Cerebellar cortex (tissue), 1 donor: Measurements from ENCODE around the gene TRAPPC8.
"Not testable (repeated sequence)": the region's sequence is repeated elsewhere in the genome, so short reads cannot be mapped to it uniquely, and the experiment has no call there.

Experiments
- DNase-seq: peaks from one replicate; pipeline ENCODE4 v3.0.0-alpha.2; 2015; ENCODE audit warnings: low spot score

The TRAPPC8 gene

DNA sequence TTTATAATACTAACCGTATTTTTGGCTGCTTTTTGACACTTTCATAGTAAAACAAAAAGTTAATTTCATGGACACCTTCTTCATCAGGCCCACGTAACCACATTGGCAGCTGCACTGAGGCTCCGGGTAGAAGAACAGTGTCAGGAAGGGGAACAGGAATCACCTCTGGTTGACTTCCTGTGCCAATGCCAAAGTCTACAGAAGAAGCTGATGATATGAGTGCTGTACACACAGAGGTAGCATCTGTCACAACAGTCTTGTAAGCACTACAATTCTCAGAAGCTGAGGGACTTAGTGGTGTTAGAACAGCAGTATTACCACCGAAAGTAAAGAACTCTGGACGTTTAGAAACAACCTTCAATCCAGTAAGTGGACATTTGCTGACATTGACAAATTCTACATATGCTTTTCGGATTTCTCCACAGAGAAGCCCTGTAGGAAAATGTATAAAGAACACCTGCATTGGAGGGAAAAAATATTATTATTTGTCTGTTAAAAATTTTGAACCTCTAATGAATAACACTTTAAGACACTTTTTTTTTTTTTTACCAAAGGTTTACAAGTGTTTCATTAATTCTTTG is 85.3 kb downstream of the TRAPPC8 start:
- no peak for DNase-seq

DNA sequence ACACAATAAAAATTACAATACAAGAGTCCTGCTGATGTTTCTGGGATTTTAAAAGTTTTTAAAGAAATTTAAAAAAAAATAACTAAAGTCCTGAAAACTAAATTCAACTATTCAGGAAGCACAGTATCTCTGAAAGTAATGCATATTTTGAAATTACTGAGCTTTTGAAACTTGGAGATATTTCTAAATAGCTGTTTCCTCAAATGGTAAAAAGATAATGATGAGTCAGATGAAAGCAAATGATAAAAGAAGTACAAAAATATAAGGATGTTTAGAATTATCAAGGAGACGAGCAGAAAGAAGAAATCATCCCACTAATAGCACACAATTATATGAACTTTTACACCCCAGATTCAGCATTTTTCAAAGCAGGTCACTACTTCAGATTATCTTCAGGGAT is 92.1 kb downstream of the TRAPPC8 start:
- DNase-seq, result no peak

DNA sequence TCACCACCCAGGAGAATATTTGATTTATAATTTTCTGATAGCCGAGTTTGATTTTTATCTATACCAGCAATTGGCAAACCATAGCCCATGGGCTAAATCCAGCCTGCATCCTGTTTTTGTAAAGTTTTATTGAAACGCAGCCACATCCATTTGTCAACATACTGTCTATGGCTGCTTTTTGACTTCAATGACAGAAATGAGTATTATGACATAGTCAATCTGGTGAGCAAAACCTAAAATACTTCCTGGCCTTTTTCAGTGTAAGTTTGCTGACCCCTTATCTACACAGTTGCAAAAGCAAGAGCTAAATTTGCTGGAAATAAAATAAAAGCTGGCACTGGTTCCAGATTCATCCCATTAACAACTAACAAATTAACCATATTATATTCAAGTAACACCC is 102.4 kb downstream of the TRAPPC8 start:
- no peak for DNase-seq

DNA sequence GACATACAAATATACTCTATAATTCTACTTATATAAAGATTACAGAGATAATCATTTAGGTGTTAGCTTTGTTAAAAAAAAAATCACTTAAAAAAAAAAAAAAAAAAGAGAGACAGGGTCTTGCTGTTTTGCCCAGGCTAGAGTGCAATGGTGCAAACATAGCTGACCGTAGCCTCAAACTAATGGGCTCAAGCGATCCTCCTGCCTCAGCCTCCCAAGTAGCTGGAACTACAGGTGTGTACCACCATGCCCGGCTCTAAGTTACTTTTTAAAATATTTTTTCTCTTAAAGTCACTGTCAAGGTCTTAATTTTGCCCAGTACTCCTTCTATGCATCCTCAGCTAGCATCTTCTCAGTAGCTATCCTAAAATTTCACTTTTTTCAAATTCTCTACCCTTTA is 105.0 kb downstream of the TRAPPC8 start:
- DNase-seq, result no peak

DNA sequence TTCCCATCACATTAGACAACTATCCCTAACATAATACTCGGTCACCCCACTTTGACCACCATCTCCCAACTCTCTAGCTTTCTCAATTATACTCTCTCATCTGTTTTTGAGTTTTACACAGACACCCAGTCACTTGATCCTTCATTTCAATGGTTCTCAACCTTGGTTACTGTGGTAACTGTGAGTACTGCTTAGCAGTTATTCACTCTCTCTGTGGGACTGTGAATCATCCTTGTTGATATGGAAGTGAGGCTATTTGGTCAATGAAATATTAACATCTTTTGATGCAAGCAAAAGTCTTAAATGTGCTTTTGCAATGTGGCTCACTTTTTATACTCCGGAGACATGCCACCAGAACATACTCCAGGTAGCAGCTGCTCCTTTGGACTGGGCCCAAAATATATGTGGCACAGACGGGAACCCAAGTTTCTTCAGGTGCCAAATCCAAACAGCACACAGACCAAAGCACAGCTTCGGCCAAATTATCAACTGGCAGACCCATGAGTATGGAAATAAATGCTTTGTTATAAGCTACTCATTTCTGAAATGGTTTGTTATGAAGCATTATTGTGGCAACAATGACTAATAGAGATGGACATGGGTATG is 107.3 kb downstream of the TRAPPC8 start:
- DNase-seq, result peak; percentile 84

DNA sequence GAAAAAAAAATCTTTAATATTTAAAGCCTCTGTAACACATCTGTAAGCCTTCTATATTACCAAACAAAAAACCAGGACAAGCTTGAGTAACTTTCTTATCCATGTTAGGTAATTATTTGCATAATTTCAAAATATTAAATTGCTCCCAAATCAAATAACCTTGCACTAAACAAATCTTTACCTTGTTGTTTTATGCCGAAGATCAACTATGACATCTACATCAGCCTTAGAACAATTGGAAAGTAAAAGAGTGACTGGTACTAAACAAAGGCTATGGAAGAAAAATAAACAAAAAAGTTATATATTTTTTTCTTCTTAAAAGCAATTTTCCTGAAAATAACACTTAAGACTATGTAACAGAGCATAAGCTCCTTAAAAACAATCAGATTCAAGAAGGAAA is 111.0 kb downstream of the TRAPPC8 start:
- DNase-seq, result no peak

DNA sequence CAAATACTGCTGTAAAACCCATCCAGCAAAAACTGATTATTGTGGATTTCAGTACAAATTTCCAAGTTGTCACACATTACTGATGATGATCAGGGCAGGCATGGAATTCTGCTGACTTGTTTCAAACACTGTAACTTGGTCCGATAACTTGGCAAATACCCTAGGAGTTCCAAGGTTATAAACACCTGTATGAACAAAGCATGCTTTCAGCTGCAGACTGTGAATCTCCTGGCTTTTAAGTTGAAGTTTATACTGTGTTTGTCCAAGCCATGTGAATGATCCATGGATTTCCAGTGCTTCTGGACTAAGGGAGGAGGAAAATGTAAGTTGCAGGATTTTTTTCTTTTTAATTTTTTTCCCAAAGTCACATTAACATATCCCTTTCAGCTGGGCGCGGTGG is 112.2 kb downstream of the TRAPPC8 start:
- no peak for DNase-seq

DNA sequence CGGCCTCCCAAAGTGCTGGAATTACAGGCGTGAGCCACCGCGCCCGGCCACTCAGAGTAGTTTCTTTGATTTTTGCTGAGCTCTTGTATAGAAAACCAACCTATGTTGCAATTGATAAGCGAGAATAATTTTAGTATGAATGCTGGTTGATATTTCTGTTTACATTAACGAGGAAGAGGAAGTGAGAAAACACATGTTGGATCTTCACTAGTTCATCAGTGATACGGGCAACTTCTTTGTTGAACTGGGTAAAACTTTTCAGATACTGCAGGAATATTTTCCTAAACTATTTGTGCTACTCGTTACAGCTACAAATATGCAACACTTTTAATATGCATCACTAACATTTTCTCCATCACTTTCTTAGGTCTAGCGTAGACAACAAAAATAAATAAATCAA is 114.3 kb downstream of the TRAPPC8 start:
- no peak for DNase-seq

DNA sequence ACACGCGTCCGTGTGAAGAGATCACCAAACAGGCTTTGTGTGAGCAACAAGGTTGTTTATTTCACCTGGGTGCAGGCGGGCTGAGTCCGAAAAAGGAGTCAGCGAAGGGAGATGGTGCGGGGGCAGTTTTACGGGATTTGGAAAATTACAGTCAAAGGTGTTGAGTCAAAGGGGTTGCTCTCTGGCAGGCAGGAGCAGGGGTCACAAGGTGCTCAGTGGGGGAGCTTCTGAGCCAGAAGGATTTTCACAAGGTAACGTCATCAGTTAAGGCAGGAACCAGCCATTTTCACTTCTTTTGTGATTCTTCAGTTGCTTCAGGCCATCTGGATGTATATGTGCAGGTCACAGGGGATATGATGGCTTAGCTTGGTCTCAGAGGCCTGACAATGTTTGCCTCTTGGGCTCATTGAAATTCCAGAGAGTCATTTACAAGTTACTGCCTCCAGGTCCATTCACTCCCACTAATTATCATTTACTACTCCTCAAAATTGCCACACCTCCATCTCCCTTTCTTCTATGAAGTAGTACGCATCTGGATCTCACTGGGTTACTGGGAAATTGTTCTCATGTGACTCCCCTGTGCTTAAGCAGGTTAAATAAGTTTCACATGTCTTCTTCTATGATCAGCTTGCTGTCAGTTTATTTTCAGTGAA is 116.1 kb downstream of the TRAPPC8 start:
- not testable (repeated sequence) for DNase-seq

DNA sequence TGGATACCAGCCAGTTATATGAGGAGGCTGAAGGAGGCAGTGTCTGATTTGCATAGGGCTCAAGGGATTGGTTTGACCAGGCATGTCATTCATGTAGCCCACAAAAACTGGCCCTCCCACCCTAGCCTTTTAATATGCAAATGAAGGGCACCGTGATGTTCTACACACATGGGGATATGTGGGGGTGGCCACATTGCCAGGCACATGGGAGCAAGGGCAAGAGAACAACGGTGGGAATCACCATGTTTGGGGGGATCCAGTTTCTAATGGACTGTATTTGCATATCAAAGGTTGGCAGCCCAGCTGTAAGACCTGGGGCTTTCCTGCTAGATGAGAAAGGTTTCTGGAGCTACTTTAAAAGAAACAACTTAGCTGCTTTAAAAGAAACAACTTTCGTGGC is 117.2 kb downstream of the TRAPPC8 start:
- DNase-seq, result no peak

DNA sequence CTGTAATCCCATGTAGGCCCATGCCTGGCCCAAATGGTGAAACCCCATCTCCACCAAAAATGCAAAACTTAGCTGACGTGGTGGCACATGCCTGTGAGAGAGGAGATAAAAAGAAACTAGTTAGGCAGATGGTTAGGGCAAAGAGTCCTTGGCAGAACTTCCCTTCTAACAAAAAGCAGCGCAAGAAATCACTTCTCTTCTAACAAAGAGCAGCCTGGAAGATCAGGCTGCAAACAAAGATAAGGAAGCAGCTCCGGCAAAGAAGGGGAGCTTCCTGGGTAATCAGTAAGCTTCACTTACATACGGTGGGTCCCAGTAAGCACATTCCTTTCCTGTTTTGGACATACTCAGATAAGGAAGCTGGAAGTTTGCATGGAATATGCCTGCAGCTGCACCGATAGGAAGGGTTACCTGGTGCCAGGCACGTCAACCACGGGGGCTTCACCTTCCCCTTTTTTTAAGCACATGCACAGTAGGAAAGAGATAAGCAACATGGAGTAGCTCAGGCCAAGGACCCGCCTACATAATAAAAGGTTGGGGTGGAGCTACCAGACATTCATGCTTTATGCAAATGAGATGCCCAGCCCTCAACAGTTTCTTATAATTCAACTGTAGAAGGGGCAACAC is 121.3 kb downstream of the TRAPPC8 start:
- DNase-seq, result no peak

DNA sequence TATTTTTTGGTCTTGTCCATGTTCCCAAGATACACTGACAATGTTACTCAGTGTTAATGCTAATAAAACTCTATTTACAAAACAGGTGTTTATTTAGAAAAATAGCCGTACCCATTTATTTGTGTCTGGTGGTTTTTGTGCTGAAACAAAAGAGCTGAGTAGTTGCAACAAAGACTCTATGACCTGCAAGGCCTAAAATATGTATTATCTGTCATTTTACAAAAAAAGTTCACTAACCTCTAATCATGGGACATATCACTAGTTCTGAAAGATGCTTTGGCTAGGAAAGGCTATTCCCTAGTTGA is 123.1 kb downstream of the TRAPPC8 start:
- no peak for DNase-seq

DNA sequence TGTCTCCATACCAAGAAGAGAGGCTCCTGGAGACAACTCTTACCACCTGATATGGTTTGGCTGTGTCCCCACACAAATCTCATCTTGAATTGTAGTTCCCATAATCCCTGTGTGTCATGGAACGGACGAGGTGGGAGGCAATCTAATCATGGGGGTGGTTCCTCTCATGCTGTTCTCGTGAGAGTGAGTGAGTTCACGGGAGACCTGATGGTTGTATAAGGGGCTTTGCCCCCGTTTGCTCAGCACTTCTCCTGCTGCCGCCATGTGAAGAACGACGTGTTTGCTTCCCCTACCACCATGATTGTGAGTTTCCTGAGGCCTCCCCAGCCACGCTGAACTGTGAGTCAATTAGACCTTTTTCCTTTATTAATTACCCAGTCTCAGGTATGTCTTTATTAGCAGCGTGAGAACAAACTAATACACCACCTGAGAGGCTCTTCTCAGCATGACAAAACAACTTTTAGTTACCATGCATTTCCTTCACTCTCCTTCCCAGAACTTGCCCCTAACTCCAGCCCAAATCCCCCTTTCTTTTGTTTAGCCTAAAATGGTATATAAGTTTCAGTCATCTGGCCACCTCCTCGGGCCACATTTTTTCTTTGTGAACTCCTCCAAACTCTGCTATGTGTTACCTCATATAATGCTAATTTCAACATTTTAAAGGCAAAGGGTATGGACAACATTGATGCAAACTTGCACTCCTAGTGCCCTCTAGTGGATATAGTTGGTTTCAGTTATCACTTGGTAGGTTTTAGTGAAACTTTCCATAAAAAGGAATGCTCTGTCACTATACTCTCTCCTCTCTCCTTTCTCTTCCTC is 123.6 kb downstream of the TRAPPC8 start:
- peak; percentile 51 for DNase-seq

DNA sequence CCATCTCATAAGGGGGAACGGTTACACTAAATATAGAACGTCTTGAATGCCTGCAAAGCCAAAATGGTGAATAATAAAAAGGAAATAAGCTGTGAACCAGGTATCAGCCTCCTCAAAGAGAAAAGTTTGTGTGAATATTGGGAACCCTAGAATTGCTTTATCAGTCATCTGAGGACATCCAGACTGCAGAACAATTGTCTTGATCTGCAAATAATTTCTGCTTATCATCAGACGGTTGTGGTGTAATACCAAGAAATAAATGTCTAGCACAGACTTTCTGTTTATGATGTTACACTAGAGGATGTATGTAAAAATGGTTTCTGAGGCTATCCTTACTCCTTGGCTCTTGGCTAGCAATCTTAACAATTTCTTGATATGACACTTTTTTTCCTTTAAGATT is 128.8 kb downstream of the TRAPPC8 start:
- DNase-seq, result no peak

DNA sequence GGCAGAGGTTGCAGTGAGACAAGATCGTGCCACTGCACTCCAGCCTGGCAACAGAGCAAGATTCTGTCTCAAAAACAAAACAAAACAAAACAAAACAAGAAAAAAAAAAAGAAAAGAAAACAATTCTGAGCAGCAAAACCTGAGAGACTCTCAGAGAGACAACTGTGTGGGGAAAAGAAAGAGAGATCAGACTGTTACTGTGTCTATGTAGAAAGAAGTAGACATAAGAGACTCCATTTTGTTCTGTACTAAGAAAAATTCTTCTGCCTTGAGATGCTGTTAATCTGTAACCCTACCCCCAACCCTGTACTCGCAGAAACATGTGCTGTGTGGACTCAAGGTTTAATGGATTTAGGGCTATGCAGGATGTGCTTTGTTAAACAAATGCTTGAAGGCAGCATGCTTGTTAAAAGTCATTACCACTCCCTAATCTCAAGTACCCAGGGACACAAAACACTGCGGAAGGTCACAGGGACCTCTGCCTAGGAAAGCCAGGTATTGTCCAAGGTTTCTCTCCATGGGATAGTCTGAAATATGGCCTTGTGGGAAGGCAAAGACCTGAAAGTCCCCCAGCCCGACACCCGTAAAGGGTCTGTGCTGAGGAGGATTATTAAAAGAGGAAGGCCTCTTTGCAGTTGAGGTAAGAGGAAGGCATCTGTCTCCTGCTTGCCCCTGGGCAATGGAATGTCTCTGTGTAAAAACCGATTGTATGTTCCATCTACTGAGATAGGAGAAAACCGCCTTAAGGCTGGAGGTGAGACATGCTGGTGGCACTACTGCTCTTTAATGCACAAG is 132.4 kb downstream of the TRAPPC8 start:
- not testable (repeated sequence) for DNase-seq

DNA sequence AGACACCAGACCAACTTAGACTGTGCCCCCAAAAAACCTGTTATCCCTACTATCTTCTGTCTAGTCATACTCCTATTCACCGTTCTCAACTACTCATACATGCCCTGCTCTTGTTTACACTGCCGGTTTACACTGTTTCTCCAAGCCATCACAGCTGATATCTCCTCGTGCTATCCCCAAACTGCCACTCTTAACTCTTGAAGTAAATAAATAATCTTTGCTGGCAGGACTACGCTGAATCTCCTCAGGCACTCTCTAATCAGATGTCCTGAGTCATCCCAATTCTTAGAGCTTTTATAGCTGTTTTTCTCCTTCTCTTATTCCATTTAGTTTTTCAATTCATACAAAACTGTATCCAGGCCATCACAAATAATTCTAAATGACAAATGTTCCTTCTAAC is 133.9 kb downstream of the TRAPPC8 start:
- DNase-seq, result not testable (repeated sequence)

DNA sequence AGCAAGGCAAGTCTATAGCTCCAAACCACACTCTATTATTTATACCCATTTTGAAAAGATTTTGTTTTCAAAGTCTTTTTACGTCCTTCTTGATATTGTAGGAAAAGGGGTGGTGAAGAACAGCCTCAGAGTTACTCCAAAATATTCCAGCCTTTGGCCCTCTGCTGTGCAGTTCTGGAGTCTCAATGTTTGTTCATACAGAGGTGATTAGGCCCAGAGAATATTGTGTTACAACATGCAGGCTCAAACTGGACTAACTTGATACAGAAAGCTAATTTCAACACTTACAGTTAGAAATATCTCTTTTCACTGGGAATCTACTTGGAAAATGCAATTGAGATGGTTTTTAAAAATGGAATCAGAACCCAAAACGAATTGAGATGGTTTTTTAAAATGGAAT is 141.8 kb downstream of the TRAPPC8 start:
- no peak for DNase-seq

DNA sequence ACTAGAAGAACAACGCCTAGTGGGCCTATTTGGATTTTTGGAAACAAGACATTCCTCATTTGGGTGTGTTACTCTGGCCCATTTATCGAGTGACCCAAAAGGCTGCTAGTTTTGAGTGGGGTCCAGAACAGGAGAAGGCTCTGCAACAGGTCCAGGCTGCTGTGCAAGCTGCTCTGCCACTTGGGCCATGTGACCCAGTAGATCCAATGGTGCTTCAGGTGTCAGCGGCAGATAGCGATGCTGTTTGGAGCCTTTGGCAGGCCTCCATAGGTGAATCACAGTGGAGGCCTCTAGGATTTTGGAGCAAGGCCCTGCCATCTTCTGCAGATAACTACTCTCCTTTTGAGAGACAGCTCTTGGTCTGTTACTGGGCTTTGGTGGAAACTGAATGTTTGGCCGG is 143.7 kb downstream of the TRAPPC8 start:
- not testable (repeated sequence) for DNase-seq

DNA sequence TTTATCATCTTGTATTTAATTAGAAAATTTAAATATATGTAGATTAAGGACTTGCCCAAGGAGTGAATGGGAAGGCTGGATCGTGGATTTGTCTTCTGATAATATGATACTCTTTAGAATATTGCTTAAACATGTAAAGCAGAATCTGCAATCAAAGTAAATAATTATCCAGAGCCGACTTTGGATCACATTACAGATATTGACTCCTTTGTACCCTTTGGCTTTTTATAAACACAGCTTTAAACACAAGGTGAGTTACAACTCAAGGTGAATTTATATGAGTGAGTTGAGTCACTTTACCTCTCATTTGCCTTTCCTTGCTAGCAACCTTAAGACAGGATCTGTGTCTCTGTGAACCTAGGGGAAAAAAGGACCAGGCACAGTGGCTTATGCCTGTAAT is 144.5 kb downstream of the TRAPPC8 start:
- DNase-seq, result no peak

DNA sequence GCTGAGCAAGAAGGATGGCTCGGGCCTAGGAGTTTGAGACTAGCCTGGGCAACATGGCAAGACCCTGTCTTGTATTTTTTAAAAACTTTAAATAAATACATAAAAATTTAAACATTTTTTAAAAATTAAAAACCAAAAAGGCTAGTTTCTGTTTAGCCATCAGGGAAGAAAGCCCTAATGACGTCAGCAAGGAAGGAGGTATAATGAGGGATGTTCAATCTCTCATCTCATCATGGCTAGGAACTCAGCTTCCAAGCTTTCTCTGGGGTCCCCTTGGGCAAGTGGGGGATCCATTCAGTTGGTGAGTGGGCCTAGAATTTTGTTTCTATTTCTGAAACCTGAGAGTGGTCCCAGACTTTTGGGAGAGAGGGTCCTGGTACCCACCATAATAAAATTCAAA is 147.2 kb downstream of the TRAPPC8 start:
- no peak for DNase-seq

DNA sequence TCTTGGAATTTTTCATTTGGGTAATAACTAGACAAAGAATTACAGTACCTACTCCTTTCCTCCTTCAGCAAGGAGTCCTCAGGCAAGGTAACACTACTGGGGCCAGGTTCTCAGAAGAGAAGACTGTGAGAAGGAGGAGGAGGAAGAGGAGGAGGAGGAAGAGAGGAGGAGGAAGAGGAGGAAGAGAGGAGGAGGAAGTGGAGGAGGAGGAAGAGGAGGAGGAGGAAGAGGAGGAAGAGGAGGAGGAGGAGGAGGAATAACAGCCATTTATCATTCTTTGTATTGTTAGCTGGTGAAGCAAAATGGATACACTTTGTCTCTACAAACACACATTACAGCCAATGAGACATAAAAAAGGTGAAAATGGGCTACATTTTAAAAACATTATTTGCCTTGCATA is 149.4 kb downstream of the TRAPPC8 start:
- no peak for DNase-seq

DNA sequence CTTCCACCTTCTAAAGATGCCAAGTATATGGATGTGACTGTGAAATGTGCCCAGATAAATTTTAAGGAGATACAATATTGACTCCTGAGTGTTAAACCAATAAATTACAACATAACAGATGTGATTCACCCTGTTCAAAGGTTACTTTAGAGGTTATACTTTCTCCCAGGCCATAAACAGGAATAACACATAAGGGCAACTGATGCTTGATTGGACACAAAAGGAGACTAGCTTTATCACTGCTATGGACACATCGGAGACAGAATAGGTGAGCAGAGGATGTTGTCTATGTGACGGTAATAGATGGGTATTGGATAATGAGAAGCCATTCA is 150.4 kb downstream of the TRAPPC8 start:
- no peak for DNase-seq
